Breast epithelium (tissue), 4 donors: ENCODE measurements around the gene PRDM16. TPM values are rescaled to one million over a fixed set of nuclear protein-coding genes. Genes with fewer than 3 reads are reported as not detected.
A peak's percentile ranks its signal among the peaks of the same experiment; 100 is the strongest.

Source experiments
- DNase-seq, 2 donors: peaks; one replicate each; pipeline ENCODE4 v3.0.0-alpha.2; 2019; ENCODE audit warnings: low spot score in 2 of 2
- H3K27ac ChIP-seq, 2 donors: fragments of 200-600 bp; sonication (generic) in 1 of 2; one replicate each; pipeline ENCODE4 v1.5.1; 2016 to 2019; ENCODE audit warnings: mild to moderate bottlenecking in 1 of 2
- H3K27me3 ChIP-seq, 2 donors: fragments of 200-600 bp; sonication (generic) in 1 of 2; one replicate each; pipeline versions ENCODE4 v1.5.1 to v1.6.0; 2017 to 2019; ENCODE audit warnings: control low read depth in 1 of 2, mild to moderate bottlenecking in 1 of 2
- H3K36me3 ChIP-seq: fragments of 200-600 bp; one replicate; pipeline ENCODE4 v1.5.1; 2019
- H3K4me1 ChIP-seq, 2 donors: fragments of 200-600 bp; sonication (generic); one replicate each; pipeline ENCODE4 v1.5.1; 2016 to 2019; ENCODE audit warnings: control low read depth in 1 of 2
- H3K4me3 ChIP-seq, 3 donors: fragments of 200-600 bp; sonication (generic); 1 replicate in 2 of 3; 2 replicates in 1 of 3; pipeline ENCODE4 v1.5.1; 2016 to 2019; ENCODE audit warnings: mild to moderate bottlenecking in 3 of 3, moderate library complexity in 2 of 3
- H3K9me3 ChIP-seq, 2 donors: fragments of 200-600 bp; sonication (generic) in 1 of 2; one replicate each; pipeline ENCODE4 v1.5.1; 2016 to 2019; ENCODE audit warnings: control low read depth in 1 of 2
- POLR2A ChIP-seq: fragments of 450-650 bp; IDR thresholded peaks from one replicate; pipeline ENCODE4 v1.6.1; 2016; ENCODE audit warnings: antibody characterized with exemption, mild to moderate bottlenecking, moderate library complexity
- POLR2AphosphoS5 ChIP-seq, 3 donors: sonication (generic); formaldehyde crosslinking; IDR thresholded peaks; one replicate each; pipeline ENCODE4 v1.6.1; 2017; ENCODE audit warnings: antibody characterized with exemption in 3 of 3
- intact Hi-C: fragments of 100-400 bp; cut with DNase I; formaldehyde crosslinking; loops from one replicate; pipeline ENCODE4 v1.15.1; 2023; ENCODE audit warnings: low total_unique reads
- total RNA-seq, 3 donors: library from RNA; depleted of rRNA; stranded (reverse); fragments of >200 nt; gene quantifications; one replicate each; pipeline ENCODE4 v1.1.0, GENCODE V29; 2016
- TF ChIP-seq, protein P1 (sequence below), 3 donors: fragments of 450-650 bp; IDR thresholded peaks; one replicate each; pipeline ENCODE4 v1.5.1; 2016 to 2017; ENCODE audit warnings: antibody characterized with exemption in 3 of 3, mild to moderate bottlenecking in 3 of 3, moderate library complexity in 3 of 3

Gene PRDM16
- total RNA-seq, 3 donors from 2014 or later = 0.48 to 3.8 (median 3.6) TPM

DNA sequence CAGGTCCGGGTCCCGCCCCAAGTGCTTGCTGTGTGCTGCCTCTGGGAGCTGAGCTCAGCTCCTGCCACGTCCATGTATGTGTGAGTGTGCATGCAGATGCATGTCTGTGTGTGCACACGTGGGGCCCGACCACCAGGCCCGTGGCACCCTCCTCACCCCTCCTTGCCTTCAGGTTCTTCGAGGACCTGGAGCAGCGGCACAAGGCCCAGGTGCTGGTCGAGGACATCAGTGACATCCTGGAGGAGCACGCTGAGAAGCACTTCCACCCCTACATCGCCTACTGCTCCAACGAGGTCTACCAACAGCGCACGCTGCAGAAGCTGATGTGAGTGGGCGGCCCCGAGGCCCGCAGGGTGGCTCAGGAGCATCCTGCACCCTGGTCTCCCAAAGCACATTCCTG is 403.9 kb downstream of the PRDM16 start:
- no peak for DNase-seq
- Histone ChIP-seq H3K4me1 (no peaks in the 10 kb centered on the region), H3K36me3 (no peaks in the 10 kb centered on the region), H3K9me3 (no peaks in the 10 kb centered on the region), H3K27ac (peak overlapping the region in 1 of 2 donors; percentile 32), H3K27me3 (no peaks in the 10 kb centered on the region), H3K4me3 (peak overlapping the region in 1 of 3 donors; percentile 31)
- TF ChIP-seq POLR2A = no peak
- intact Hi-C loops = no loop called here

DNA sequence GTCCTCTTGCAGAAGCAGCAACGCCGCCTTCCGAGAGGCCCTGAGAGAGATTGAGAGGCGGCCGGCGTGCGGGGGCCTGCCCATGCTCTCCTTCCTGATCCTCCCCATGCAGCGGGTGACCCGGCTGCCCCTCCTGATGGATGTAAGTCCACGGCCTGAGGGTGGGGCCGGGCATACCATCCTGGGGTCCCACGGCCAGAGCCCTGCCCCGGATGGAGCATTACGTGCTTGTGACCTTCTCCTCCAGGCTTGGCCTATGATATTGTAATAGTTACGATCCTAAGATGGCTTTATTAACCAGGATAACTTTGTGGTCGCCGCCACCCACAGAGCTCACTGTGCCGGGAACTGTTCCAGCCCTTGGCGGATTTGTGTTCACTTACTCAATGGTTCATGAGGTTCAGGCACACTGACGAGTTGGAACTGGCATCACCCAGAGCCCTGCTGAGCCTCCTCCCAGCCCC is 404.4 kb downstream of the PRDM16 start:
- peak in 1 of 2 donors; percentile 83 for DNase-seq
- no peaks in the 10 kb centered on the region for H3K4me1 ChIP-seq
- intact Hi-C loops = no loop called here

DNA sequence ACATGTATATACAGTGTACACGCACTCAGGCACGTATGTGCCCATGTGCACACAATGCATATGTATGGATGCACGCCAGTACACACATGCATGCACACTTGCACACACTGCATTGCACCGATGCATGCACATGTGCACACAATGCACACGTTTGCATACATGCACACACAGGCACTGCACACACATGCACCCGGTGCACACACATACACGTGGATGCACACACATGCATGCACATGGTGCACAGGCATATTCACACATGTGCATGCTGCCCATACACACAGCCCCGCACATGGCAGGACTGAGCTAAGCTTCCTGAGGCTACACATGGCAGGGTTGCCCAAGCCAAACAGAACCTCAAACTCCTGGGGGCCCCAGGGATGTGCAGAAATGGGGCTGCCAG is 405.0 kb downstream of the PRDM16 start:
- intact Hi-C loops = no loop called here
- Histone ChIP-seq H3K27me3 (no peaks in the 10 kb centered on the region), H3K4me1 (no peaks in the 10 kb centered on the region)

More for the DNA sequence above, 404.4 kb downstream of the PRDM16 start:
- TF ChIP-seq, protein P1, sequence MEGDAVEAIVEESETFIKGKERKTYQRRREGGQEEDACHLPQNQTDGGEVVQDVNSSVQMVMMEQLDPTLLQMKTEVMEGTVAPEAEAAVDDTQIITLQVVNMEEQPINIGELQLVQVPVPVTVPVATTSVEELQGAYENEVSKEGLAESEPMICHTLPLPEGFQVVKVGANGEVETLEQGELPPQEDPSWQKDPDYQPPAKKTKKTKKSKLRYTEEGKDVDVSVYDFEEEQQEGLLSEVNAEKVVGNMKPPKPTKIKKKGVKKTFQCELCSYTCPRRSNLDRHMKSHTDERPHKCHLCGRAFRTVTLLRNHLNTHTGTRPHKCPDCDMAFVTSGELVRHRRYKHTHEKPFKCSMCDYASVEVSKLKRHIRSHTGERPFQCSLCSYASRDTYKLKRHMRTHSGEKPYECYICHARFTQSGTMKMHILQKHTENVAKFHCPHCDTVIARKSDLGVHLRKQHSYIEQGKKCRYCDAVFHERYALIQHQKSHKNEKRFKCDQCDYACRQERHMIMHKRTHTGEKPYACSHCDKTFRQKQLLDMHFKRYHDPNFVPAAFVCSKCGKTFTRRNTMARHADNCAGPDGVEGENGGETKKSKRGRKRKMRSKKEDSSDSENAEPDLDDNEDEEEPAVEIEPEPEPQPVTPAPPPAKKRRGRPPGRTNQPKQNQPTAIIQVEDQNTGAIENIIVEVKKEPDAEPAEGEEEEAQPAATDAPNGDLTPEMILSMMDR (IDR thresholded peaks at IDR 0.05) = no peak
- TF ChIP-seq POLR2A = no peak
- no peak for TF ChIP-seq POLR2AphosphoS5 (IDR thresholded peaks at IDR 0.05)
- no peaks in the 10 kb centered on the region for H3K36me3 ChIP-seq
- H3K27me3 ChIP-seq = no peaks in the 10 kb centered on the region
- H3K4me3 ChIP-seq = peak overlapping the region in 1 of 3 donors; percentile 31
- no peaks in the 10 kb centered on the region for H3K9me3 ChIP-seq
- peak overlapping the region in 1 of 2 donors; percentile 32 for H3K27ac ChIP-seq

DNA sequence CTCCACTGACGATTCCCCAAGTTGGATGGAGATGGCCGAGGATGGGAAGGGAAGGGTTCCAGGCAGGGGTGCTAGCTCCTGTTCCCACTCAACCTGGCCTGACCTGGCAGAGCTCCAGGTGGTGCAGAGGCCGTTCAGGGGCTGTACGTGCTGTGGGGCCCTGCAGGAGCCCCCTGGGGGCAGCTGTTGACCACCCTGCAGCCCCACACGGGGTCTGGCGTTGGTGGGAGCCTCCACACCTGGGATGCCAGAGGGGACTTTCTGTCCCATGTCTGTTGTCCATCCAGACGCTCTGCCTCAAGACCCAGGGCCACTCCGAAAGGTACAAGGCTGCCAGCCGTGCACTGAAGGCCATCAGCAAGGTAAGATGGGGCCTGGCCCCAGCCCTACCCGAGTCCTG is 405.4 kb downstream of the PRDM16 start:
- no peaks in the 10 kb centered on the region for H3K4me1 ChIP-seq
- H3K27me3 ChIP-seq = no peaks in the 10 kb centered on the region
- TF ChIP-seq, protein P1 (IDR thresholded peaks at IDR 0.05) = no peak
- TF ChIP-seq POLR2A (no peak), POLR2AphosphoS5 (IDR thresholded peaks at IDR 0.05) (no peak)

More for the DNA sequence above, 405.0 kb downstream of the PRDM16 start:
- Histone ChIP-seq H3K9me3 (no peaks in the 10 kb centered on the region), H3K27ac (no peak overlapping the region), H3K4me3 (no peak overlapping the region), H3K36me3 (no peaks in the 10 kb centered on the region)
- no peak for DNase-seq
- TF ChIP-seq POLR2AphosphoS5 (IDR thresholded peaks at IDR 0.05) = no peak
- TF ChIP-seq, protein P1 (IDR thresholded peaks at IDR 0.05) = no peak
- no peak for TF ChIP-seq POLR2A

DNA sequence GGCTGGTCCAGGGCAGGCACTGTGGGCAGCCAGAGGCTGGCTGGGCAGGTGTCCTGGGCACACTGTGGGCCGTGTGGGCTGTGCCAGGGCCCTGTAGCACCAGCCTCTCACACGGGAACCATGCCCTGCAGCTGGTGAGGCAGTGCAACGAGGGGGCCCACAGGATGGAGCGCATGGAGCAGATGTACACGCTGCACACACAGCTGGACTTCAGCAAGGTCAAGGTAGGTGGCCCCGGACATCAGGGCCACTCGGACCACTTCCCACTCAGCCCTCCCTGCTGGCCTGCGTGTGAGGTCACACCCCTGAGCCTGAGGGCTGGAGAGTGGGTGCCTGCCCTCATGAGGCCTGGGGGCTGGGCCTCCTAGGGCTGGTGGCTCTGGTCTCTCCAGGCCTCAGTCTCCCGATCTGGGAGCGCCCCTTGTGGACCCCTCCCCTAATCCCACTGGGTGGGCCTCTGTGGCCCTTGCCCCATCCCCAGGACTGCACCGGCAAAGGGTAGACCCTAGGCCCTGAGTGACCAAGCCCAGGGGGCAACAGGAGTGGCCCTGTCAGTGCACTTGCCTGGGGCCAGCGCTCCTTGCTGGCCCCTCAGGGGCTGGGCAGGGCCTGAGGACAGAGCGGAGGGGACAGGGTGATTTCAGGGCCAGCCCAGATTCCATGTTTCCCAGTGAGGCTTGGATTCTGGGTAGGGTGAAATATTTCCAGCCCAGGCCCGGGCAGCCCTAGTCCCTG is 407.0 kb downstream of the PRDM16 start:
- H3K27ac ChIP-seq = no peak overlapping the region
- intact Hi-C loops = no loop called here
- no peaks in the 10 kb centered on the region for H3K9me3 ChIP-seq

More for the DNA sequence above, 405.4 kb downstream of the PRDM16 start:
- Histone ChIP-seq H3K36me3 (no peaks in the 10 kb centered on the region), H3K27ac (no peak overlapping the region), H3K9me3 (no peaks in the 10 kb centered on the region), H3K4me3 (no peak overlapping the region)
- intact Hi-C loops = no loop called here
- no peak for DNase-seq

More for the DNA sequence above, 407.0 kb downstream of the PRDM16 start:
- H3K27me3 ChIP-seq = no peaks in the 10 kb centered on the region
- no peak overlapping the region for H3K4me3 ChIP-seq
- DNase-seq = no peak
- H3K36me3 ChIP-seq = no peaks in the 10 kb centered on the region
- no peaks in the 10 kb centered on the region for H3K4me1 ChIP-seq
- TF ChIP-seq POLR2A (no peak), POLR2AphosphoS5 (IDR thresholded peaks at IDR 0.05) (no peak)
- TF ChIP-seq, protein P1 (IDR thresholded peaks at IDR 0.05) = no peak
